Measurements from ENCODE around the gene PAX8. TPM values are rescaled to one million over a fixed set of nuclear protein-coding genes. Genes with fewer than 3 reads are reported as not detected.

Gene PAX8
- total and polyA plus RNA-seq, 2 experiments from 2014 or later, result 0.16 TPM; not detected in 1

GRCh38 chr2:113183264-113183663, 95.5 kb downstream of the PAX8 start:
- no peak overlapping the region for H3K4me3 ChIP-seq
- WGBS (ENCODE audit: low lambda C conversion rate, missing lambda C conversion rate), result 94% methylated on average over 8 of the region's 8 CpGs
- no peaks in the 10 kb centered on the region for H3K9me3 ChIP-seq (ENCODE audit: low read depth)
- H3K4me2 ChIP-seq, result no peak overlapping the region
- peaks cover 15% of the 10 kb centered on the region for H3K4me1 ChIP-seq (ENCODE audit: insufficient read depth)
- no peaks in the 10 kb centered on the region for H3K79me2 ChIP-seq
- no peaks in the 10 kb centered on the region for H3K9me2 ChIP-seq (replicated peaks; ENCODE audit: insufficient read depth)
- H3K27ac ChIP-seq, result no peak overlapping the region
- no peaks in the 10 kb centered on the region for H3K27me3 ChIP-seq
- H3K36me3 ChIP-seq (replicated peaks; ENCODE audit: insufficient read depth, low read depth), result no peaks in the 10 kb centered on the region
- TF ChIP-seq EZH2 (IDR thresholded peaks at IDR 0.05; ENCODE audit: borderline replicate concordance) (no peak), EZH2phosphoT487 (IDR thresholded peaks at IDR 0.05; ENCODE audit: low read depth, severe bottlenecking, unreplicated experiment) (no peak), CTCF (IDR thresholded peaks at IDR 0.05; ENCODE audit: poor library complexity) (no peak)
- H2AFZ ChIP-seq, result no peak overlapping the region
- no peaks in the 10 kb centered on the region for H4K20me1 ChIP-seq (ENCODE audit: insufficient read depth, poor library complexity, severe bottlenecking)
- no peak for DNase-seq (ENCODE audit: low spot score)

- no peak overlapping the region for H3K27ac ChIP-seq
These were observed 96.1 kb downstream of the PAX8 start for GRCh38 chr2:113182471-113183260.

DNA sequence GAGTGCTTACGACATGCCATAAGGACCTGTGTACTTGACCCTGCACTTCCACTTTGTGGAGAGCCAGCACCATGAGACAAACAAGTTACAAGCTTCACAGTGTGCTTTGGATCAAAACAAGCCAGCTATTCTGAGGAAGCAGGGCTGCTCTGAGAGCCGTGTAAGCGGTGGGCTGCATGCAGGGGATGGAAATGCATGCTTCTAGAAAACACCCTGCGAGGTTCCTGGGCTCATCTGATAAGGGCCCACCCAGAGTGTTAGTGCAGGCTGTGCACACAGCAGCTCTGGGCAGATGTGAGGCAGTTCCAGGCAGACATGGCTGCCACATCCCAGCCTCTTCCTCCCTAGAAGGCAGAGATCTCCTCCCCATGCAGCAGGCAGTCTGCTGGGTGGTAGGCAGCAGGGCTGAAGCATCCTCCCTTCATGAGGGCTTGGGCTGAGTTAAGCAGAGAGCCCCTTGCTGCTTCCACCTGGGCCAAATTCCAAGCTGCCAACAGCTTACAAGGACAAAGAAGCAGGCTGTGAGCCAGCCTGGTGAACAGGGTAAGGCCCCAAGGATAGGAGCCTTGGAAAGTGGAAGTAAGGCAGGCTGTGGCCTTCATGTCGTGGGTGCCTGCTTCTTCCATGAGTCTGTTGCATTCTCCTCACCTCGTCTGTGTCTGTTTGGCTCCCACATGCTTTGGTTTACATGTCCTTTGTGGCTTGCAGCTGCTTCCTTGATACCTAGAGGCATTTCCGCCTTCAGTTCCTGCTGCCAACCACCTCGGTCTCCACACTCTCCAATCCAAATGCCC, 97.3 kb downstream of the PAX8 start:
- 65% methylated on average over 8 of the region's 8 CpGs for WGBS (ENCODE audit: low lambda C conversion rate, missing lambda C conversion rate)
- H3K4me1 ChIP-seq (ENCODE audit: insufficient read depth), result peaks cover 15% of the 10 kb centered on the region
- no peak overlapping the region for H3K4me2 ChIP-seq
- H3K36me3 ChIP-seq (replicated peaks; ENCODE audit: insufficient read depth, low read depth), result no peaks in the 10 kb centered on the region
- TF ChIP-seq EZH2 (IDR thresholded peaks at IDR 0.05; ENCODE audit: borderline replicate concordance), result no peak
- TF ChIP-seq CTCF (IDR thresholded peaks at IDR 0.05; ENCODE audit: poor library complexity), result no peak
- no peak for TF ChIP-seq EZH2phosphoT487 (IDR thresholded peaks at IDR 0.05; ENCODE audit: low read depth, severe bottlenecking, unreplicated experiment)
- no peaks in the 10 kb centered on the region for H3K27me3 ChIP-seq
- no peak overlapping the region for H3K4me3 ChIP-seq
- no peaks in the 10 kb centered on the region for H4K20me1 ChIP-seq (ENCODE audit: insufficient read depth, poor library complexity, severe bottlenecking)
- no peak for DNase-seq (ENCODE audit: low spot score)
- H3K27ac ChIP-seq, result no peak overlapping the region
- H3K9me3 ChIP-seq (ENCODE audit: low read depth), result no peaks in the 10 kb centered on the region
- no peaks in the 10 kb centered on the region for H3K79me2 ChIP-seq
- no peaks in the 10 kb centered on the region for H3K9me2 ChIP-seq (replicated peaks; ENCODE audit: insufficient read depth)
- H2AFZ ChIP-seq, result no peak overlapping the region

More at GRCh38 chr2:113182471-113183260, 96.1 kb downstream of the PAX8 start:
- Histone ChIP-seq H3K4me1 (ENCODE audit: insufficient read depth) (peaks cover 15% of the 10 kb centered on the region), H3K9me3 (ENCODE audit: low read depth) (no peaks in the 10 kb centered on the region), H3K79me2 (no peaks in the 10 kb centered on the region), H3K36me3 (replicated peaks; ENCODE audit: insufficient read depth, low read depth) (no peaks in the 10 kb centered on the region), H3K27me3 (no peaks in the 10 kb centered on the region), H2AFZ (no peak overlapping the region), H3K4me2 (no peak overlapping the region), H3K4me3 (no peak overlapping the region), H4K20me1 (ENCODE audit: insufficient read depth, poor library complexity, severe bottlenecking) (no peaks in the 10 kb centered on the region), H3K9me2 (replicated peaks; ENCODE audit: insufficient read depth) (no peaks in the 10 kb centered on the region)
- no peak for DNase-seq (ENCODE audit: low spot score)
- no peak for TF ChIP-seq CTCF (IDR thresholded peaks at IDR 0.05; ENCODE audit: poor library complexity)
- no peak for TF ChIP-seq EZH2phosphoT487 (IDR thresholded peaks at IDR 0.05; ENCODE audit: low read depth, severe bottlenecking, unreplicated experiment)
- no peak for TF ChIP-seq EZH2 (IDR thresholded peaks at IDR 0.05; ENCODE audit: borderline replicate concordance)
- WGBS (ENCODE audit: low lambda C conversion rate, missing lambda C conversion rate), result 94% methylated on average over 15 of the region's 15 CpGs

Data from hepatocyte (in vitro differentiated cells).